ENCODE data around the gene APC.
"Not testable (repeated sequence)": the region's sequence is repeated elsewhere in the genome, so short reads cannot be mapped to it uniquely, and the experiment has no call there.

DNA sequence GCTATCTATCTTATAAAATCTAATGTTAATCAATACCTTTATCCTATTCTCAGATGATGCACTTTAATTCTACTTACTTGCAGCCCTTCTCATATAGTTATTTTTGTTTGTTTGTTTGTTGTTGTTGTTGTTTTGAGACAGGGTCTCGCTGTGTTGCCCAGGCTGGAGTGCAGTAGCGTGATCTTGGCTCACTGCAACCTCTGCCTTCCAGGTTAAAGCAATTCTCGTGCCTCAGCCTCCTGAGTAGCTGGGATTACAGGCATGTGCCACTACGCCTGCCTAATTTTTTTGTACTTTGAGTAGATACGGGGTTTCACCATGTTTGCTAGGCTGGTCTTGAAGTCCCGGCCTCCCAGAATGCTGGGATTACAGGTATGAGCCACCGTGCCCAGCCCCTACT is 20.8 kb upstream of the APC start:
- TF ChIP-seq, protein P1, sequence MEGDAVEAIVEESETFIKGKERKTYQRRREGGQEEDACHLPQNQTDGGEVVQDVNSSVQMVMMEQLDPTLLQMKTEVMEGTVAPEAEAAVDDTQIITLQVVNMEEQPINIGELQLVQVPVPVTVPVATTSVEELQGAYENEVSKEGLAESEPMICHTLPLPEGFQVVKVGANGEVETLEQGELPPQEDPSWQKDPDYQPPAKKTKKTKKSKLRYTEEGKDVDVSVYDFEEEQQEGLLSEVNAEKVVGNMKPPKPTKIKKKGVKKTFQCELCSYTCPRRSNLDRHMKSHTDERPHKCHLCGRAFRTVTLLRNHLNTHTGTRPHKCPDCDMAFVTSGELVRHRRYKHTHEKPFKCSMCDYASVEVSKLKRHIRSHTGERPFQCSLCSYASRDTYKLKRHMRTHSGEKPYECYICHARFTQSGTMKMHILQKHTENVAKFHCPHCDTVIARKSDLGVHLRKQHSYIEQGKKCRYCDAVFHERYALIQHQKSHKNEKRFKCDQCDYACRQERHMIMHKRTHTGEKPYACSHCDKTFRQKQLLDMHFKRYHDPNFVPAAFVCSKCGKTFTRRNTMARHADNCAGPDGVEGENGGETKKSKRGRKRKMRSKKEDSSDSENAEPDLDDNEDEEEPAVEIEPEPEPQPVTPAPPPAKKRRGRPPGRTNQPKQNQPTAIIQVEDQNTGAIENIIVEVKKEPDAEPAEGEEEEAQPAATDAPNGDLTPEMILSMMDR (IDR thresholded peaks at IDR 0.05), result not testable (repeated sequence)
- TF ChIP-seq POLR2AphosphoS5 (IDR thresholded peaks at IDR 0.05), result not testable (repeated sequence)

Data from esophagus muscularis mucosa (tissue), 3 donors.